Stimulated activated CD8-positive, alpha-beta memory T cell treated with anti-CD3 and anti-CD28 coated beads, Interleukin-15, amount 100 ng/mL, for 24 hours (primary cell): ENCODE results near the gene TMTC1.

ENCODE experiments used
- DNase-seq: peaks from one replicate; pipeline ENCODE4 v3.0.0-alpha.2; 2020; ENCODE audit warnings: low read depth

The TMTC1 gene

DNA sequence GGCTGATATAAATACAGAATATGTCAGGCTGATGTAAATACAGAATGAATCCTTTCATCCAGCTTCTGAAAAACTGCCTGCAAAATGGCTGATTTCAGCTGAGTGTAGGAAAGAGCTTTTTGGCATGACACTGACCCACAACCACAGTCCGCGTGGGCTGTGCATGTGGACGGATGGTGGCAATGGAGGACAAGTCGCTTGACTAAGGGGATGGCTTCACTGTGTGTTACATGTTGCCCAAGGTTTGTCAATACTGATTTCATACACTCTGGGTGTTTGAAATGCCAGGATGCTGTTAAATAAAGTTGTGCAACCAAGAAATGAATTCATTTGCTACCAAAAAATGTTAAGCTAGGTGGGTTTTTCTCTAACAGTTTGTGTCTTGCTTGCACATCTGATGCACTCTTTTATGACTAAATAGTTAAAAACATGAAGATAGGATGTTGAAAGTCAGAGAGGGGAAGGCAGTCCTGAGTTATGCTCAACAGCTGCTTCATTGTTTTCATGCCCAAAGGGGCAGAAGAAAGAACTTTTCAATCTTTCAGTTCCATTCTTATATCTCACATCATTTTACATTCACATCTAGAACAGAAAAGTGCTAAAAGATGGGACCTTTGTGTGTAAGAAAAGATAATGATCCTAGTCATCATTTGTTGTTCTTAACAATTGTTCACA, 249.8 kb downstream of the TMTC1 start:
- no peak for DNase-seq

DNA sequence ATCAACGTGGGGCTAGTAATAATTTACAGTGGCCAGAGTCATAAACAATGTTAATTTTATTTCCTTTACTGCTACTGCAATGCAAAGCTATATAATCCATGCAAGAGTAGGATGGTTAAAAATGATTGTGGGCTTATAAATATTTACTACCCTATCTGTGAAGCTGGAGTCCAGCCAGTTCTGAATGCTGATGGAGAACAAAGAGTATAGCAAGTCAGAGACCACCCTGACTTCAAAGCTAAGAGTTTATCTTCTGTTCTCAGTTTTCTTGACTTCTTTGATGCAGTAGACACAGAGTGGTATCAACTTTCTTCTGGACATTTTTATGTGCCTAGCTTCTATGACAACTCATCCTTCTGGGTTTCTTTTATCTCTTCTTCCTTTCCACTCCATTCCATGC, 252.3 kb downstream of the TMTC1 start:
- DNase-seq: no peak

DNA sequence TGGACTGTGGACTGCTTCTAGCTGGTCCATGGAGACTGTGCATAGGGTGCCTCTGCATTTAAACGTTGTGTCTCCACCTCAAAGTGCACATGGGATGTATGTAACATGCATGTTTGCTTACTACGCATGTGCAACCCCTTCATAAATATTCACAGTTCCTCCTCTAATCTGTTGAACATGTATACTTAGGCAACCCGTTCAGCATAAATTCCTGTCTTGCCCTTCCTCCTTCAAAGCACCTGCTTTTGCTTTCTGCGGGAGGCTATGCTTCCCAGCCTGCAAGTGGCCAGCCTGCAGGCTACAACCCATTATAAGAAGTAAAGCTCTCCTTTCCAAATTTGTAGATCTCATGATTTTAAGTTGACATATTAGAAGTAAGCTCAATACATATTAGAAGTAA, 253.3 kb downstream of the TMTC1 start:
- no peak for DNase-seq

DNA sequence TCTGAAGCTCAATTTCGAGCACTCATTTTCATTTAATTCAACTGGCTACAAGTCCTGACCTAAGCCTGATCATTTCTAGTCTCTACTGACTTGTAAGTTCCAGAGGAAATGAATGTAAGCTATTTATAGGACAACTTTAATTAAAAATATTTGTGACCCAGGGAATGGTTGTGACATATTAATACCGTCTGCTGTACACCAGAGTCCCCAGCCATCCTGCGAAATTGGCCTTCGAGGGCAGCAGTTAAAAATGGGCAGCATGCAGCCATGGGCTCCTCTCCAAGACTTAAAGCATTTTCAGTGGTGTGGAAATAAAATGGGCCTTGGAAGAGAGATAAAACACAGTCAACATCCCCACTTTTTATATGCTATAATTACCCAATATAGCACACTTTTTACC, 255.6 kb downstream of the TMTC1 start:
- DNase-seq: no peak

DNA sequence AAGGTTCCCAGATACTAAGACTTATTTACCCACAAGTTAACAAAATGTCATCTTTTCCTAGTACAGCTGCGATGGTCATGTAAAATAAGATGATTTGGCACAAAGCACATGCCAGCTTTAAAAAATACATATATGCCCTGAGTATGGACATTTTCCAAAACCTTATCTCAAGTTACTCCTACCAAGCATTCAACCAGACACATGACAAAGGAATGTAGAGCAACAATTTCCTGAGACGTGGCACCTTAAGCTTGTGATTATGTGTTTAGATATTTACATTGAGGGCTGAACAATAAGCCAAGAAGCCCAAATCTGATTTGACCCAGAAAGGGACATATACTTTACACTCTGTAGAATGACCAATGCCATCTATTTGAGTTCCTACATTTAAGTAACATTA, 261.8 kb downstream of the TMTC1 start:
- no peak for DNase-seq

DNA sequence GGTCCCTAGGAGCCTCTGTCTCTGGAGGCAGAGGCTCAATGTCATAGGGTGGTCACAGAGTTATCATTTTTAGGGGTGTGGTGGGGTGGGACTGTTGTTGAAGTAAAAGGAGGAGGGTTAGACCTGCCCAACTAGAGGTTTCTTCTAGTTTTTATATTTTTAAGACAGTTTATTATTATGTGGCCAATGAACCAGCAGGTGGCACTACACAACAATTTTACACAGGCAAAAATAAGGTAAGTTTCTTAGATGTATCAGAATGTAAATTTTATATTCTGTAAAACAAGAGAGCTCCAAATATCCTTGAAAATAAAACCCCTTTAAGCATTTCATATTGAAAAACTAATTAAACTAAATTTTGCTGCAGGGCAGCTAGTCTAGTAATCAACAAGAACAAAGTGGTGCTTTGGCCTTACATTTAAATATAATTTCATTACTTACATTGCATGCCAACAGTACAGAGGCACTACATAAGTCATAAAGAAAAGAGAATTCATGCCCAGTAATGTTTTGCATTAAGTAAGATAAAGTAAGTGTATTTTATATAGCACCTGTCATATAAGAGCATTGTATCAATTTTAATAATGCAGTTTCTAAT, 264.1 kb downstream of the TMTC1 start:
- no peak for DNase-seq

DNA sequence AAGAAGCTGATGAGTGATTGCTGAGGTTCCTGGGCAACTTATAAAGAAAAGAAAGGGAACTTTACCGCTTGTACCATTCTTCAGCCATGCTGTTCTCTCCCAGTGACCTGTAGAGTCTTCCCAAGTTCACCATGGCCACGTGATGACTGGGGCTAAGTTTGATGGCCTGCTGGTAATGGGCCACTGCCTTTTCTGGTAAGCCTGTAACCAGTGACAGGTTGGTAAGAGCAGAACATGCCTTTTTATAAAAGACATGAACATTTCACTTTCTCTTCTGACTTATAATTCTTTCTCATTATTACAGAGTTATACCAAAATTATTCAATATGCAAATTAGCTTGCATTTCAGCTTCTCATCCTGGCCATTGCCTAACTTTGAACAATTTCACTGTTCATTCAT, 265.3 kb downstream of the TMTC1 start:
- no peak for DNase-seq

DNA sequence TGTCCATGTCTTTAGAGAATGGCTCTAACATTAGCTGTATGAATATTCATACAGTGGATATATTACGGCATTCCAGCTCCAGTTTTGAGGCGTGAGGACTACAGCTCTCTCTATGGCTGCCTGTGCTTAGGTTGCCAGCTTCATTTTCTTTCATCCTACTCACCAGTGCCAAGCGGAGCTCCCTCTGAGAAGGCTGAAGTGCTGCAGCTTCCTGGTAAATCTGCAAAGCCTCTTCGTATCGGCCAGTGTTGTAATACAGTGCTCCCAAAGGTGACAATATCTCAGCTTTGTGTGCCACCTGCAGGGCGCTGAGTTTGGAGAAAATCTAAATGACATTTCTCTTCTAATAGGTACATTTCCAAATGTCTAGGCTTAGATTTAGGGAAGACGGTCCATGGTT, 266.5 kb downstream of the TMTC1 start:
- DNase-seq: no peak

DNA sequence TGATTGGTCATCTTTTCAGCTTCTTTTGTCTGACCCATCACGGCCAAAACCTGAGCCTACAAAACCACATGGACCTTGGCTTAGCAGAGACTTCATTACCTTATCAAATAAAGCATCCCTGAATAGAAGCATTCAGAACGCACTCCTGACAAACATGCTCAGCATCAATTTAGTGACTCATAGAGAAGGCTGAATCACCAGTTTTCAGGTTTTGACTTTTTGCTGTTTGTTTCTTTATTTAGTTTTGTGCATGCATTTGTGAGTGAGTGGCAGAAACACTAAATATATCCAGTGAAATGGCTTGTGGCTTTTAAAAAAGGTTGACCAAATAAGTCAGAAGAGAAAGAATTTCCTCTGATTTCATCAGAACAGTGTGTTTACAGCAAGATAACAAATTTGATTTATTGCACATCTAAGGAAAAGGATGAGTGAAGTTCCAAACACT, 267.3 kb downstream of the TMTC1 start:
- DNase-seq: no peak

DNA sequence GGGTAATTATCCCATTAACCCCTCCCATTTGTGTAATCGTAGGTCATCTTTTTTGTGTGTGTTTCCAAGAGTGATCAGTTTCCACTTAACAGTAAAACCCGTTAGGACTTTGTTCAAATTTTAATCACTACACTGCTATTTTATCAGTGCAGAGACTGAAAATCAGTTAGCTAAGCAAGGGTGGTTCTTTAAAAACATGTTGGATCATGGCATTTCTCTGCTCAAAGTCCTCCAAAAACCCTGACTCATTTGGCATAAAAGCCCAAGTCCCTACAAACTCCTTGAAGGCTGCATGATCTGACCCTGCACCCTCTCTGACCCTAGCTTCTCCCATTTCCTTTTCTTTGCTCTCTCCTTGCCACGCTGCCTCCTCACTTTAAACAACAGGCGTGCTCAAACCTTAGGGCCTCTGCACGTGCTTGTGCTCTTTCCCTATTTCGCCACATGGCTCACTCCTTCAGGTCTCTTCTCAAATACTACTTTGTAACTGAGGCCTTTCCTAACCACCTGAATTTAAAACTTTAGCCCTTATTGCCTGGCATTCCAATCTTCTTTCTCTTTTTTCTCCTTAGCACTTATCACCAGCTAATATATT, 273.1 kb downstream of the TMTC1 start:
- no peak for DNase-seq

DNA sequence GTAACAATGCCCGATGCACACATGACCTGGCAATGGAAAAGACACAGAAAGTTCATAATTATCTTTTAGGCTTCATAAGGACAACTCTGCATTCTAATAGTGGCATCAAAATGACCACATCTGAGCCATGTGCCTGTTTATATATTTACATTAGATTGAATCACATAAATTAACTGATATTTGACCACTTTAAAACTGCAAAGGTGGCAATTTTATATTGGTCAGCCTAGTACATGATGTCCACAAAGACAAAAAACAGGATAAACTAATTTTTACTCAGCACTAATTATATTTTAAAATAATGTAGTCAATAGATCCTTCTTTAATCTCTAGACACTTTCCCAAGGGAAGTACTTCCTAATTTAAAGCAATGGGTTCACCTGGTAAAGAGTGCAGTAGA, 274.2 kb downstream of the TMTC1 start:
- no peak for DNase-seq

DNA sequence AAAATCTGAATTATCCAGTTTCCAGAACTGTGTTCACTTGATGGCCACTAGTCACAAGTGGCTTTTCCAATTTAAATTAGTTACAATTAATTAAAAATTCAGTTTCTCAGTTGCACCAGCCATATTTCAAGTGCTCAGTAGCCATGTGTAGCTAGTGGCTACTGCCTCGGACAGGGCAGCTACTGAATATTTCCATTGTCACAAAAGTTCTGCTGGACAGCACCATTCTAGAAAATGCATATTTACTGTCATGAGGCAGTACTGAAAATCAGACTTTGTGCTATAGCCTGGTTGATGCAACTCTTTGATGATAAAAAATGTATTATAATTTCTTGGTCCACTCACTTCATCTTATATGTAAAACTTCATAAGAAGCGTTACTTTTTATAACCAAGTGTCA, 274.8 kb downstream of the TMTC1 start:
- no peak for DNase-seq

DNA sequence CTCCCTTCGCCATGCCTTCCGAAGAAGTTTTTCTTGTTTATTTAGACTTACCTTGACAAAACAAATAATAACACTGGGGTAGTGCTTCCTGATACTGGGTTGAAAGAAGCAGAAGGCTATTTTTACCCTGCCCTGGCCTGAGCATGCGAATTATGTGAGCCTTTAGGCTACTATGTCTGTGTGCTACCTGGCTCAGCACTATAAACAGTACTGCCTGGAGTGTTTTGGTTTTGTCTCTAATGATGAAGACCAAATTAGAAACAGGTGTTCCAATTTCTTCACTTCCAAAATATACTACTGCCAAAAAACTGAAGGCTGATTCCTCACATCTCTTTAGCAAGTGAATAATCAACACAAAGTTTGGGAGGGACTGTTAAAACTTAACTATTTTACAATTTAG, 278.6 kb downstream of the TMTC1 start:
- no peak for DNase-seq

DNA sequence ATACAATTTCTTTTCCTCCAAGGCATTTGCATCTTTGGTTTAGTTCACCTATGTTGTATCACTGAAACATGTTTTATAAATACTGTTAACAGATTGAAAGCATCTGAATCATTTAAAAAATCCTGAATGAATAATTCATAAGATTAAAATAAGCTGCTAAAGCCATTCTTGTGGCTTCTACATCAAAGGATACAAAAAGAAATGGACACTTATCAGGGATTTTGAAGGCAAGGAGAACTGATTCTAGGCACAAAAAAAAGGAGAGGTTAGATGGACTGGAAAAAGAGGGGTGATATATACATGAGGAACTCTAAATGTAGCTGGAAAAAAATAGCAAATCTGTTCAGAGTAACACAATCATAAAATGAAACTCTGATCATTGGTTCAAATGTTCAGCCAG, 280.5 kb downstream of the TMTC1 start:
- no peak for DNase-seq

DNA sequence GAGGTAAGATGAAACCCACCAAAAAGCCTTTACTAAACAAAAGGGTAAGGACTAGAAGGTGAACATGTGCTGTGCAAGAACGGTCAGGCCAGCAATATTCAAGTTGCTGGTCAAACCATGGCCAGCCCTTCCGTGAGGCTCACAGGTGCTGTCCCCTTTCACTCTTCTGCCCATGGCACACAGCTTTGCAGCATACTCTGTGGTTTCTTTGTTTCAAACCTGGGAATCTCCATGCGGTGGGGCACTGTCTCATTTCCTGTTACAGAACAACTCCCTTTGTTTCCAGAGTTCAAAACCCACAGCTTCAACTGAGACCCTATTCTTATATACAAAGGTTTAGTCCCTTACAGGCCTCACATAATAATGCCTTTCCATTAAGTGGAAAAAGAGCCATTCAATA, 284.5 kb downstream of the TMTC1 start:
- DNase-seq: no peak

DNA sequence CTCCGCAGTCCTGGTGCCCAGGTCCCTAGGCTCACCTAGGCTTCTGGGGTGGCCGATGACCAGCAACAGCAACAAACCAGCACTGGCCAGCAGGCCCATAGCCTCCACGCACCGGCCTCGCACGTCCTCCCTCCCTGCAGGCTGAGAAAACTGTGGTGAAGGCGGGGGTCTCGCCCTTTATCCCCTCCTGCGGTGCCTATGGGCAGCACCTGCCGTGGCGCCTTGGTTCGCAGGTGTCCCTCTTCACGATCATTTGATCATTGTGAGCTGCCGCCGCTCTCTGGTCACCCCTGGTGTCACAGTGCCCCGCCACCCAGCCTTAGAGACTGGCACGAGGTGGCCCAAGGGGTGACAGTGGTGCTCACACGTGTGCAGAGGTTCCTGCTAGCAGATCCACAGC, 286.2 kb downstream of the TMTC1 start, which contains the start of gene OVCH1:
Gene OVCH1 (minus strand): TSS at position 99 of the 400 bp plus-strand sequence. CDS start 0 bp downstream, at position 99.
- DNase-seq: no peak

DNA sequence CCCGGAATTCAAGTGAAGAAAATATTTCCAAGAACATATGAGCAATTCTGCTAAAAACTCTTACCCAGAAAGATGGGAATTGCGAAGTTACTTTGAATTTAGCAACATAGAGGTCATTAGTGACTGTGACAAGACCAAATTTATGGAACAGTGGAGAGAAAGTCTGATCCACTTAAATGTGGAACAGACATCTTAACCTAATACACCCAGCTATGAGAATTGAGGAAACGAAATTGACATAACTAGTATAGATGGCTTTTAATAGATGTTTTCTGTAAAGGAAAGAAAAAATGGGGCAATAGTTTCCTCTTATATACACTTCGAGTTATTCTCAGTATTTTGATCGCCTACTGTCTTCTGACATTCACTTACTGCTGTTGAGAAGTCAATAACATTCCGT, 290.9 kb downstream of the TMTC1 start:
- no peak for DNase-seq

DNA sequence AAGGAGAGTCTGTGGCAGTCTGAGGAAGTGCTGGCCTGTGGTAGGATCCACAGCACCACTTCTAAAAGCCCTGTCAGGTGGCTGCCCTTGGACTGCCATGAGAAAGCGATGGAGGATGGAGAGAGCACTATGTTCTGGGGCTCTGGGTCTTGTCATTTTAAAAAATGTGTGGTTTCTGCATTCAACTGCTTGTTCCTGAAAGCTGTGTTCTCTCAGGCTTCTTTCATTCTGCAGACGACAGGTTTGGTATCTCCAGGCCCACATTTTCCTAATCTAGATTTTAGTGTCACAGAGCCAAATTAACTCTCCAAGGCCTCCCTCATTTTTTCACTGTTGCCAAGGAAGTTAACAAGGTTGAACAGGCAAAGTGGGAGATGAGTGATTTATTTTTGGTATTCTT, 296.8 kb downstream of the TMTC1 start:
- DNase-seq: no peak

DNA sequence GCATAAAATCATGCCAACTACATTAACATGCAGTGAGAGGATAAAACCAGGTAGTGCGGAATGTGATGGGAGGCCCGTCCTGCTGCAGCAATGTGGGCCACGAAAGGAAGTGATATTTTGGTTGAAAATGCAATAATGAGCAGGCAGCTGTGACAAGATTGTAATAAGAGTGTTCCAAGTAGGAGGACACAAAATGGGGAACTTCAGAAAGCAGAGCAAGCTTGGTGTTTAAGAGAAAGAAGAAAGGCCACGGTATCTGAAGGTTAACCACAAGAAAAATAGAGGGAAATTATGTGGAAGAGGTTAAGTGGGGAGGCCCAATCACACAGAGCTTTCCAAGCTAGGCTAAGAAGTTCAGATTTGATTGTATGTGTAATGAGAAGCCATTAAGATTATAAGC, 320.5 kb downstream of the TMTC1 start:
- no peak for DNase-seq

DNA sequence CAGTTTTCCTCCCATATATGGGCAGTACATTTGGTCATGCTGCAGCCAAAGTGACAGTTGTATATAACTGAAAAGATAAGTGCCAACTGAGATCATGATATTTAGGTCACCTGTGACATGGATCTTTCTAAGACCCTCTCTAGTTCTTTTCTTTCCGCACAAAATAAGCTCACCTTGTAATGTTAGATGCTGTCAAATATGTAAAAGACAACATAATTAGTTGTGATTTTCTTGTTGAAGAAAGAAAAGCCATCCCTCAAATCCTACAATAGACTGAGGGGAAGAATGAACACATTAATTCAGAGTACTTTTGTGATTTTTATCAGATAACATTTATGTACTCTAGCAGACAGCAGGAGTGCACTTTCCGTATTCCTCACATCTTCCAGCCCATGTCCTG, 323.7 kb downstream of the TMTC1 start:
- no peak for DNase-seq

DNA sequence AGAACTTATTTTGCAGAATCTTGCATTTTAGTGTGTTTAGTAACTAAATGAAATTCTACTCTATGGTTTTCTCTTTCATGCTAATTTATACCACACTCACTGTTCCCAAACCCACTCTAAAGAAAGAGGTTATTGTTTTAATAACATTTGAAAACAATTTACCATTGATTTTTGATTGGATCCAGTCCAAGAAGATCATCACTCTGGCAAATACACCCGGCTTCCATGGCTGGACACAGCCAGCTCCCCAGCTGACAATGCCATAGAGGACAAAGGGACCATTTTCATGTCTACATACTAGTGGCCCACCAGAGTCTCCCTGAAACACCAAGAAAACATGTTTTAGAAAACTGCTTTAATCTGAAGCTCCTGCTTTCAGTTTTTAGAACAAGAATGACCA, 328.7 kb downstream of the TMTC1 start:
- no peak for DNase-seq

DNA sequence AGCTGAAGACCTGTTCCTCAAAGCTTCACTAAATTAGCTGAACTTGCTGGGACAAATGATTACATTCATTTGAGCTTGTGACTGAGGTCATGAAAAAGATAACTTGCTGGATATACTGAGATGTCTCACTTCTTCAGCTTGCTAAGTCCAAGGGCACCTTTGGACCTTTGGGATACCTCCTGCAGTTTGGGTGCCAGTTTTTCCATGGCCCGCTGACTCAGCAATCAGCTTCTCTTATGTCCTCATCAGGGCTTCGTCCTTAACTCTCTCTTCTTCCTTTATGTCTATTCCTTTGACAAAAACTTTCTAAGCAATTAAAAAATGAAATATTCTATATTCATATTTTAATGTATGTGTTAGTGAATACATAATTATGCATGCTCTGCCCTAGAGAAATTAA, 331.9 kb downstream of the TMTC1 start:
- no peak for DNase-seq
